HepG2 (cell line): ENCODE results near the gene VAMP2. TPM values are rescaled to one million over a fixed set of nuclear protein-coding genes. Genes with fewer than 3 reads are reported as not detected.

Source experiments
- ATF1 ChIP-seq: IDR thresholded peaks from 2 replicates; pipeline ENCODE4 v1.6.1; 2016; ENCODE audit warnings: mild to moderate bottlenecking, control low read depth
- FOSL2 ChIP-seq: sonication (generic); formaldehyde crosslinking; IDR thresholded peaks from 2 replicates; pipeline ENCODE4 v1.4.0; 2020; ENCODE audit warnings: missing genetic modification reagents
- HIC2 ChIP-seq: sonication (generic); formaldehyde crosslinking; IDR thresholded peaks from 2 replicates; pipeline ENCODE4 v1.9.0; 2022; ENCODE audit warnings: low read depth, missing genetic modification reagents
- MTERF4 ChIP-seq: sonication (generic); formaldehyde crosslinking; IDR thresholded peaks from 2 replicates; pipeline ENCODE4 v1.8.0; 2023; ENCODE audit warnings: mild to moderate bottlenecking, missing genetic modification reagents
- NFYB ChIP-seq: sonication (generic); formaldehyde crosslinking; IDR thresholded peaks from 2 replicates; pipeline ENCODE4 v1.4.0; 2020; ENCODE audit warnings: missing genetic modification reagents
- POLR2G ChIP-seq: fragments of 200-400 bp; formaldehyde crosslinking; IDR thresholded peaks from 2 replicates; pipeline ENCODE4 v1.6.1; 2018; ENCODE audit warnings: mild to moderate bottlenecking, low read depth, low read length, moderate library complexity
- RNF219 ChIP-seq: sonication (generic); formaldehyde crosslinking; IDR thresholded peaks from 2 replicates; pipeline ENCODE4 v1.5.0; 2020; ENCODE audit warnings: mild to moderate bottlenecking, missing genetic modification reagents
- RXRB ChIP-seq: IDR thresholded peaks from 2 replicates; pipeline ENCODE4 v1.6.1; 2016; ENCODE audit warnings: borderline replicate concordance, missing genetic modification reagents, missing compliant biosample characterization
- SNRNP70 ChIP-seq: fragments of 200-400 bp; formaldehyde crosslinking; IDR thresholded peaks from 2 replicates; pipeline ENCODE4 v1.6.1; 2017; ENCODE audit warnings: mild to moderate bottlenecking, low read depth, low read length, moderate library complexity
- SP4 ChIP-seq: sonication (generic); formaldehyde crosslinking; IDR thresholded peaks from 2 replicates; pipeline ENCODE4 v1.8.1; 2023; ENCODE audit warnings: mild to moderate bottlenecking, missing genetic modification reagents
- TFE3 ChIP-seq: IDR thresholded peaks from 2 replicates; pipeline ENCODE4 v1.6.1; 2016
- USF2 ChIP-seq, 2 experiments: sonication (generic) in 1 of 2; formaldehyde crosslinking in 1 of 2; IDR thresholded peaks; 2 replicates each; pipeline versions ENCODE4 v1.5.1 to v1.6.1; 2011 to 2020; ENCODE audit warnings: borderline replicate concordance in 1 of 2, low read depth in 1 of 2, low read length in 1 of 2, mild to moderate bottlenecking in 1 of 2, missing genetic modification reagents in 1 of 2, moderate library complexity in 1 of 2
- ZBTB3 ChIP-seq: sonication (generic); formaldehyde crosslinking; IDR thresholded peaks from 2 replicates; pipeline ENCODE4 v1.4.0; 2020; ENCODE audit warnings: low read depth, mild to moderate bottlenecking, moderate library complexity, missing genetic modification reagents, borderline replicate concordance
- ZNF10 ChIP-seq: sonication (generic); formaldehyde crosslinking; IDR thresholded peaks from 2 replicates; pipeline ENCODE4 v1.4.0; 2020; ENCODE audit warnings: mild to moderate bottlenecking, low read depth, missing genetic modification reagents, borderline replicate concordance
- ZNF30 ChIP-seq: sonication (generic); formaldehyde crosslinking; IDR thresholded peaks from 2 replicates; pipeline ENCODE4 v1.5.0; 2020; ENCODE audit warnings: mild to moderate bottlenecking, missing genetic modification reagents
- ZNF556 ChIP-seq: sonication (generic); formaldehyde crosslinking; IDR thresholded peaks from 2 replicates; pipeline ENCODE4 v1.4.0; 2020; ENCODE audit warnings: mild to moderate bottlenecking, missing genetic modification reagents, borderline replicate concordance
- ZNF572 ChIP-seq: sonication (generic); formaldehyde crosslinking; IDR thresholded peaks from 2 replicates; pipeline ENCODE4 v1.5.1; 2020; ENCODE audit warnings: mild to moderate bottlenecking, missing genetic modification reagents
- ZNF577 ChIP-seq: sonication (generic); formaldehyde crosslinking; IDR thresholded peaks from 2 replicates; pipeline ENCODE4 v1.4.0; 2020; ENCODE audit warnings: mild to moderate bottlenecking, low read depth, missing genetic modification reagents, borderline replicate concordance
- ZNF790 ChIP-seq: sonication (generic); formaldehyde crosslinking; IDR thresholded peaks from 2 replicates; pipeline ENCODE4 v1.8.0; 2022; ENCODE audit warnings: missing genetic modification reagents, mild to moderate bottlenecking, borderline replicate concordance
- ZSCAN31 ChIP-seq: sonication (generic); formaldehyde crosslinking; IDR thresholded peaks from 2 replicates; pipeline ENCODE4 v1.5.0; 2020; ENCODE audit warnings: low read depth, mild to moderate bottlenecking, missing genetic modification reagents
- polyA plus RNA-seq, 8 experiments: library from polyadenylated mRNA; depleted of rRNA in 3 of 8; stranded (reverse) in 7 of 8; unstranded in 1 of 8; fragments of >200 nt; fragmentation: Illumina TruSeq in 4 of 8; extraction: Trizol in 4 of 8; gene quantifications; 2 replicates each; pipeline versions ENCODE4 v1.2.1 to v1.2.3, GENCODE V29; 2011 to 2016; ENCODE audit warnings: low read depth in 4 of 8, missing spikeins in 1 of 8, mixed read lengths in 1 of 8; ENCODE audit not compliant: insufficient read depth in 1 of 8
- total RNA-seq, 5 experiments: library from RNA; depleted of rRNA; stranded (reverse); fragments of >200 nt; fragmentation: Illumina TruSeq; extraction: Trizol; gene quantifications; 2 replicates each; pipeline ENCODE4 v1.2.3, GENCODE V29; 2016; ENCODE audit warnings: low read depth in 1 of 5

The VAMP2 gene
- total and polyA plus RNA-seq, 2 of the 13 experiments (the other 11 are each of a cell fraction or from before 2014, with no cell fraction given): 3.9 to 17.2 TPM

GRCh38 chr17:8156246-8156992 is 6.3 kb downstream of the VAMP2 start (continued):
- no peak for TF ChIP-seq MTERF4 (CRISPR knock-in tag)
- peak; percentile 88 for TF ChIP-seq ATF1 (CRISPR knock-in tag)
- no peak for TF ChIP-seq FOSL2
- peak; percentile 62; the same call in 1 of the 2 replicates for TF ChIP-seq POLR2G
- no peak for TF ChIP-seq ZNF556 (CRISPR knock-in tag)
- TF ChIP-seq ZSCAN31 (CRISPR knock-in tag): no peak
- TF ChIP-seq HIC2 (CRISPR knock-in tag): no peak
- no peak for TF ChIP-seq ZNF30 (CRISPR knock-in tag)
- no peak for TF ChIP-seq ZNF10 (CRISPR knock-in tag)
- no peak for TF ChIP-seq SNRNP70
- peak; percentile 97 for TF ChIP-seq SP4 (CRISPR knock-in tag)
- peak; percentile 45; the same call in 1 of the 2 replicates for TF ChIP-seq USF2 (IDR thresholded peaks at IDR 0.05; ENCODE audit: low read depth, low read length)
- TF ChIP-seq USF2 (CRISPR knock-in tag; IDR thresholded peaks at IDR 0.05; ENCODE audit: borderline replicate concordance): 0 out of 2 replicates have a peak, but pooled peaks have one; percentile 39
- TF ChIP-seq ZNF572: 0 out of 2 replicates have a peak, but pooled peaks have one; percentile 52
- no peak for TF ChIP-seq ZBTB3
- no peak for TF ChIP-seq ZNF790
- TF ChIP-seq TFE3: peak; percentile 38; the same call in 1 of the 2 replicates
- TF ChIP-seq RNF219 (CRISPR knock-in tag): no peak
- TF ChIP-seq NFYB (CRISPR knock-in tag): peak; percentile 96
- no peak for TF ChIP-seq ZNF577
- TF ChIP-seq RXRB (CRISPR knock-in tag): no peak
